Activated CD8-positive, alpha-beta memory T cell treated with anti-CD3 and anti-CD28 coated beads, Interleukin-2, amount 50 U/mL, for 1 hour (primary cell): ENCODE data around the gene F13B.
"Not testable (repeated sequence)": the region's sequence is repeated elsewhere in the genome, so short reads cannot be mapped to it uniquely, and the experiment has no call there.

Experiments
- DNase-seq: peaks from one replicate; pipeline ENCODE4 v3.0.0-alpha.2; 2020; ENCODE audit errors: extremely low read depth

Gene F13B, protein sequence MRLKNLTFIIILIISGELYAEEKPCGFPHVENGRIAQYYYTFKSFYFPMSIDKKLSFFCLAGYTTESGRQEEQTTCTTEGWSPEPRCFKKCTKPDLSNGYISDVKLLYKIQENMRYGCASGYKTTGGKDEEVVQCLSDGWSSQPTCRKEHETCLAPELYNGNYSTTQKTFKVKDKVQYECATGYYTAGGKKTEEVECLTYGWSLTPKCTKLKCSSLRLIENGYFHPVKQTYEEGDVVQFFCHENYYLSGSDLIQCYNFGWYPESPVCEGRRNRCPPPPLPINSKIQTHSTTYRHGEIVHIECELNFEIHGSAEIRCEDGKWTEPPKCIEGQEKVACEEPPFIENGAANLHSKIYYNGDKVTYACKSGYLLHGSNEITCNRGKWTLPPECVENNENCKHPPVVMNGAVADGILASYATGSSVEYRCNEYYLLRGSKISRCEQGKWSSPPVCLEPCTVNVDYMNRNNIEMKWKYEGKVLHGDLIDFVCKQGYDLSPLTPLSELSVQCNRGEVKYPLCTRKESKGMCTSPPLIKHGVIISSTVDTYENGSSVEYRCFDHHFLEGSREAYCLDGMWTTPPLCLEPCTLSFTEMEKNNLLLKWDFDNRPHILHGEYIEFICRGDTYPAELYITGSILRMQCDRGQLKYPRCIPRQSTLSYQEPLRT

GRCh38 chr1:197066719-197067456 is at the start of gene F13B:
Gene F13B, minus strand, starts transcription at chr1:197067260. Its CDS starts 37 bp downstream, at chr1:197067223.
- no peak for DNase-seq

GRCh38 chr1:197116156-197116555 is 49.1 kb upstream of the F13B start:
- no peak for DNase-seq

GRCh38 chr1:197106869-197107268 is 39.8 kb upstream of the F13B start:
- DNase-seq: no peak

GRCh38 chr1:197103300-197103699 is 36.2 kb upstream of the F13B start:
- no peak for DNase-seq

DNA sequence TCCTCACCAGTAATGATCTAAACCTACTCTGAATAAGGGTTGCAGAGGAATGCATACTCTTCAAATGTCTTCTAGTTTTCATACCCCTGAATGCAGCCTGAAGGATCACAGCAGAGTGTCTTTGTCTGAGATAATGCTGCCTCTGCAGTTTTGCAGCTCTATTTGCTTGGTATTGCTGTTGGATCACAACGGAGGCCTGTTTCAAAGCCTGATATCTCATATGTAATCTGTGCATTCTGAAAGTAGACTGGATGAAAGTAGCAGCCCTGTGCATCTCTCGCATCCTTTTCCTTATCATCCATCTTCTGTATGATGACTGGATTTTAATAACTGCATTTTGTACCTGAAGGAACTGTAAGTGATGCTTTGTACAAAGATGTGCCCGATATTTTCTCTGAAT is 34.9 kb upstream of the F13B start:
- no peak for DNase-seq

DNA sequence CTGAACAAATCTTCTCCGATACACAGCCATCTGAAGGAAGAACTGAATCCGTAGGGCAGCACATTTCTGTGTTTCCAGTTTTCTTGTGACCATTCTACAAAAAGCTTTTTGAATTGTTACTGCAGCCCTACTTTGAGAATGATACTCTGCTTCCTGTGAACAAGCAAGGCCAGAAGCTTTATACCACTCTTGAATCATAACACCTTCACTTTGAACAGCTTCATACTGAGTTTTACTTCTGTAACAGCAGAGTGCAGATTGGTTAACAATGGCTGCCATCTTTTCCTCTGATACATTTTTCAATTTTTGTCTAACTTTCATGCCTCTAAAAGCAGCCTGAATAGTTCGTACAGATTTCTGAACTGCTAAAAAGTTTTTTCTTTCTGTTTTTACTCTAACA is 33.6 kb upstream of the F13B start:
- no peak for DNase-seq

GRCh38 chr1:197099444-197099843 is 32.4 kb upstream of the F13B start:
- DNase-seq: no peak

GRCh38 chr1:197096971-197097370 is 29.9 kb upstream of the F13B start:
- DNase-seq: not testable (repeated sequence)

DNA sequence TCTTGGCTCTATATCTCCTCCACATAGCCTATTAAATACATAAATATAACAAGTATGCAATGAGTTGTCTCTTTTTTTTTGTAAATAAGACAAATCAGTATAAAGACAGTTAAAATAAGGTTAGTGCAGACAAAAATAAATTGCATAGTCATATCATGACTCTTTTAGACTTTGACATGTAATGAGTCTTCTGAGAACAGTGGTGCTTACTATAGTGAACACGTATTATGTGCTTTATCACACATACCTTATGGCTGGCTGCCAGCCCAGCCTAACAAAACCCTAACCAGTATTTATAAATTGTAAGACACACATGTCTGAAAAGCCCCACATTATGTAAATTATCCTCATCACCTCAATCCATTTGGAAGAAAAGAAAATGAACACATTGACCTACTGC is 29.1 kb upstream of the F13B start:
- DNase-seq: no peak

GRCh38 chr1:197093226-197093885 is 26.3 kb upstream of the F13B start:
- no peak for DNase-seq

DNA sequence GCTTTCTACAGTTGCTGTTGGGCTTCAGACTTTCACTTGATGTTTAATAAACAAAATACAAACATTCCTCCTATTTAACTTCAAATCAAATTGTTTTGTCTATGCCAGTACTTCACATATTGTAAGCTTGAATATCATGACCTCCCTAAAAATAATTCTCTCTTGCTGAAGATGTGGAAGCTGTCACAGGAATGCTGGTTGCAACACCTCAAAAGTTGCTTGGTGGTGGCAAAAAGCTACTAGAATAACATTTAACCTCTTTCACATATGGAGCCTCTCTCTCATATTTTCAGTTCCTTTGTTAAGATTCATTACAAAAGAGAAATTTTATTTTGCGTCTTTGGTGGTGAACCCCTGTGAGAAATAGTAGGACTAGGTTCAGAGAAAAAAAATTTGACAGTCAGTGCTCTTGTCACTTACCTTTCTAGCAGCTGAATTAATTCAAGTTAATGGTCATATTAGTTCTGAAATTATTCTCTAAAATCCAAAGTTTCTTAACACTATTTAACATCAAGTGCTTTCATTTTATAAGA is 25.5 kb upstream of the F13B start:
- DNase-seq: no peak

- DNase-seq: no peak
Measured at GRCh38 chr1:197083474-197083873, 16.4 kb upstream of the F13B start.

DNA sequence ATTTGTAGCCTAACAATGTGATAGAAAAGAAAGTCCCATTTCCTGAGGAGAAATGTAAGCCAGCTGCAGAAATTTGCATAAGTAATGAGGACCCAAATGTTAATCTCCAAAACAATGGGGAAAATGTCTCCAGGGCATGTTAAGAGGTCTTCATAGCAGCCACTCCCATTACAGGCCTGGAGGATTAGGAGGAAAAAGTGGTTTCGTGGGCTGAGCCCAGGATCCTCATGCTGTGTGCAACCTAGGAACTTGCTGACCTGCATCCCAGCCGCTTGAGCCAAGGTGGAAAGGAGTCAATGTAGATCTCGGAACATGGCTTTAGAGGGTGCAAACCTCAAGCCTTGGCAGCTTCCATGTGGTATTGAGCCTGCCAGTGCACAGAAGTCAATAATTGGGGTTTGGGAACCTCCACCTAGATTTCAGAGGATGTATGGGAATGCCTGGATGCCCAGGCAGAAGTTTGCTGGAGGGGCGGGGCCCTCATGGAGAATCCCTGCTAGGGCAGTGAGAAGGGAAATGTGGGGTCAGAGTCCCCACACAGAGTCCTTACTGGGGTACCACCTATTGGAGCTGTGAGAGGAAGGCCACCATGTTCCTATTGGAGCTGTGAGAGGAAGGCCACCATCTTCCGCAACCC is 14.2 kb upstream of the F13B start:
- no peak for DNase-seq

GRCh38 chr1:197080323-197080722 is 13.3 kb upstream of the F13B start:
- DNase-seq: no peak

- no peak for DNase-seq
Measured at GRCh38 chr1:197076585-197076984, 9.5 kb upstream of the F13B start.

- DNase-seq: no peak
Measured at GRCh38 chr1:197073978-197074377, 6.9 kb upstream of the F13B start.

- DNase-seq: no peak
Measured at GRCh38 chr1:197067457-197067818, 378 bp upstream of the F13B start.

- no peak for DNase-seq
Measured at GRCh38 chr1:197066277-197066676, 783 bp downstream of the F13B start.

DNA sequence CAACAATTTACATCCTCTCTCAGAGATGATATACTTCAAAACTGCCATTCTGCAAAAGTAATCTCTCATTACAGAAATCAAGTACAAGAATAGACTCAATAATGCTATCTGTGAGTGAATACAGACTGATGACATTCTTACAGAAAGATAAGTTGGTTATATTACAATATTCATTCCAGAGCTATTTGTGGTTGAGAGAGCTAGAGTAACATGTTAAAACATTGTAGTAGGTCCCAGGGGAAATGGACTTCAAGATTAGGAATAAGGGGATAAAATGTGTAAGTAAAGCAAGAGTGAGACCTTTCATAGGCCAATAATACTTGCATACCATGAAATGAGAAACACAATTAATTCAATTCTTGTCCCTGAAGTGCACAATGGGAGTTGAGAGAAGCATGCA is 1.5 kb downstream of the F13B start:
- no peak for DNase-seq

DNA sequence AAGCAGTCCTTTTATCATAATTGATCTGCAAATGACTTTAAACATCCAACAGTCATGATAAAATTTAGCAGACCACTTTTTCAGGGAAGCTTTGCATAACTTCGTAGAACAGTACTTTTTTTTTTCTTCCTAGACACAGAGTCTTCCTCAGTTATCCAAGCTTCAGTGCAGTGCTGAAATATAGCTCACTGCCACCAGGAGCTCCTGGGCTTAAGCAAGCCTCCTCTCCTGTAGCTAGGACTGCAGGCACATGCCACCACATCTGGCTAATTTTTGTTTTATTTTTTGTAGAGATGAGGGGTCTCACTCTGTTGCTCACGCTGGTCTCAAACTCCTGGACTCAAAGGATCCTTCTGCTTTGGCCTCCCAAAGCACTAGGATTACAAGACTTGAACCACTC is 3.8 kb downstream of the F13B start:
- DNase-seq: no peak

GRCh38 chr1:197062692-197063091 is 4.4 kb downstream of the F13B start:
- no peak for DNase-seq

GRCh38 chr1:197049100-197049499 is 18.0 kb downstream of the F13B start:
- no peak for DNase-seq
